DND-41 (cell line): ENCODE measurements around the gene HECTD2.
"Not testable (repeated sequence)": the region's sequence is repeated elsewhere in the genome, so short reads cannot be mapped to it uniquely, and the experiment has no call there.

Source experiments
- CTCF ChIP-seq: IDR thresholded peaks from 2 replicates; pipeline ENCODE4 v1.5.1; 2012; ENCODE audit warnings: borderline replicate concordance, low read length, moderate library complexity, mild to moderate bottlenecking; ENCODE audit not compliant: poor library complexity, severe bottlenecking; ENCODE audit errors: extremely low read depth
- EZH2 ChIP-seq: IDR thresholded peaks from 3 replicates; pipeline ENCODE4 v1.6.1; 2012; ENCODE audit warnings: borderline replicate concordance, low read depth, mild to moderate bottlenecking, moderate library complexity, low read length, inconsistent platforms; ENCODE audit not compliant: severe bottlenecking

GRCh38 chr10:91560827-91561226 is 150.7 kb downstream of the HECTD2 start:
- TF ChIP-seq EZH2, CTCF: not testable (repeated sequence)
